Activated naive CD8-positive, alpha-beta T cell treated with anti-CD3 and anti-CD28 coated beads for 36 hours (primary cell): ENCODE results near the gene TIPARP. TPM values are rescaled to one million over a fixed set of nuclear protein-coding genes. Genes with fewer than 3 reads are reported as not detected.

Experiments used
- DNase-seq: peaks from one replicate; pipeline ENCODE4 v3.0.0; 2021
- H3K27ac Mint-ChIP-seq: one replicate; pipeline ENCODE4 v1.8.0; 2022; ENCODE audit warnings: mild to moderate bottlenecking, moderate library complexity, mixed read lengths
- H3K27me3 Mint-ChIP-seq: one replicate; pipeline ENCODE4 v1.8.0; 2022; ENCODE audit warnings: mild to moderate bottlenecking, mixed read lengths
- H3K36me3 Mint-ChIP-seq: one replicate; pipeline ENCODE4 v1.8.0; 2021; ENCODE audit warnings: mild to moderate bottlenecking, mixed read lengths
- H3K4me1 Mint-ChIP-seq: one replicate; pipeline ENCODE4 v1.8.0; 2021; ENCODE audit warnings: mixed read lengths
- H3K4me3 Mint-ChIP-seq: one replicate; pipeline ENCODE4 v1.8.0; 2022; ENCODE audit warnings: mild to moderate bottlenecking, moderate library complexity, mixed read lengths
- H3K9me3 Mint-ChIP-seq: one replicate; pipeline ENCODE4 v1.8.0; 2022; ENCODE audit warnings: mixed read lengths
- total RNA-seq, 2 experiments: library from RNA; stranded (reverse); gene quantifications; one replicate each; pipeline ENCODE4 v1.2.3, GENCODE V29; 2021

Gene TIPARP
- total RNA-seq, 2 experiments from 2014 or later: 26.9 to 27.0 TPM

GRCh38 chr3:156678197-156678596 is 3.8 kb downstream of the TIPARP start:
- Mint-ChIP-seq H3K4me3 (peak overlapping the region; percentile 94), H3K27ac (no peak overlapping the region), H3K27me3 (no peaks in the 10 kb centered on the region), H3K4me1 (peaks cover 61% of the 10 kb centered on the region), H3K9me3 (peaks cover 2% of the 10 kb centered on the region), H3K36me3 (peaks cover 45% of the 10 kb centered on the region)
- no peak for DNase-seq

DNA sequence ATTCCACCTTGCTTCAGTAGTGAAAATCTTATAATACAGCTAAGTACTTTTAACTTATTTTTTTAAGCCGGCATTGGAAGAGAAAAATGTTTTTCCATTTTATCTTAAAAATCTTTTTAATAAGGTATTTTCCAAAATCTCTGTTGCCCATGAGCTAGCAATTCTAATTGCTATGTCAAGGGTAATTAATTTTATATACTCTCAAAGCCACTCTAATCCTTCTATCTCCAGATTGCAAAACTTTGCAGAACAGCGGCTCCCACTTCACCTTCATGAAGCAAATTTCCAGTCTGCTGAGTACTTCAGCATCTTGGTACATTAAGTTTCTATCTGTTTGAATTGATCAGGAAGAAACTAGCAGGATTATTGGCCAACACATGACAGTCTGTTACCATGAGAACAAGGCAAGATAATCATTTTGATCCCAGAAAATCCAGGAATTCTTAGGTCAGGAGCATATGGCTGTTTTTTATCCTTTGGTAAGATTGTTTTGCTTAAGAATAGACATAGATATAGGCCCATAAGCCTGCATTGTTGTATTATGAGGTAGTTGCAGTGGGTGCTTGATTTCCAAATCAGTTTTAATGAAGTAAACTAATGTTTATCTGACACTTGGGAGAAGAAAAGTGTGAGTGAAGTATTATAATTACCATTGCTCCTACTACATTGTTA is 6.0 kb downstream of the TIPARP start:
- Mint-ChIP-seq H3K4me3 (peak overlapping the region; percentile 14), H3K36me3 (peaks cover 51% of the 10 kb centered on the region), H3K4me1 (peaks cover 72% of the 10 kb centered on the region), H3K27me3 (no peaks in the 10 kb centered on the region), H3K27ac (no peak overlapping the region), H3K9me3 (no peaks in the 10 kb centered on the region)
- DNase-seq: no peak

DNA sequence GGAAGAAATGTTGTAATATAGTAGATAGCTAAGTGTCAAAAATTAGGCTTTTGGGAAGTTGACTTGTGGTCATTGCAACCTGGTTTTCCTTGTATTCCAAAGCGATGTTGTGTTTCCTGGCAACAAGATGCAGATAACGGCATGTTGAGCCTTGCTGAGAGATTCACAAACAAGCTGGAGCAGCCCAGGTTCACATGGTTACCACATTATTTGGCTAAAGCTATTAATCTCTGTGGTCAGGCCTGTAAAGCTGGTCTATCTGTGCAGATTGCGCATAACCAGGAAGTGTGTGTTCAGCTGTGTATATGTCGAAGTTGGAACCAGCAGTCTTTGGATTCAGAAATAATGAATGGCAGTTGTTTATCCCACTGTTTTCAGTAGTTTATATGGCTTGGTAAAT is 6.6 kb downstream of the TIPARP start:
- Mint-ChIP-seq H3K36me3 (peaks cover 47% of the 10 kb centered on the region), H3K4me1 (peaks cover 77% of the 10 kb centered on the region), H3K4me3 (no peak overlapping the region), H3K27ac (no peak overlapping the region), H3K9me3 (no peaks in the 10 kb centered on the region), H3K27me3 (no peaks in the 10 kb centered on the region)
- DNase-seq: no peak

GRCh38 chr3:156682501-156682900 is 8.1 kb downstream of the TIPARP start:
- H3K4me1 Mint-ChIP-seq: peaks cover 74% of the 10 kb centered on the region
- DNase-seq: no peak
- H3K36me3 Mint-ChIP-seq: peaks cover 45% of the 10 kb centered on the region
- H3K27ac Mint-ChIP-seq: no peak overlapping the region
- H3K9me3 Mint-ChIP-seq: no peaks in the 10 kb centered on the region
- no peak overlapping the region for H3K4me3 Mint-ChIP-seq
- H3K27me3 Mint-ChIP-seq: no peaks in the 10 kb centered on the region

GRCh38 chr3:156682963-156683362 is 8.6 kb downstream of the TIPARP start:
- Mint-ChIP-seq H3K36me3 (peaks cover 45% of the 10 kb centered on the region), H3K4me1 (peaks cover 72% of the 10 kb centered on the region), H3K9me3 (no peaks in the 10 kb centered on the region), H3K27ac (no peak overlapping the region), H3K27me3 (no peaks in the 10 kb centered on the region), H3K4me3 (no peak overlapping the region)
- DNase-seq: no peak

DNA sequence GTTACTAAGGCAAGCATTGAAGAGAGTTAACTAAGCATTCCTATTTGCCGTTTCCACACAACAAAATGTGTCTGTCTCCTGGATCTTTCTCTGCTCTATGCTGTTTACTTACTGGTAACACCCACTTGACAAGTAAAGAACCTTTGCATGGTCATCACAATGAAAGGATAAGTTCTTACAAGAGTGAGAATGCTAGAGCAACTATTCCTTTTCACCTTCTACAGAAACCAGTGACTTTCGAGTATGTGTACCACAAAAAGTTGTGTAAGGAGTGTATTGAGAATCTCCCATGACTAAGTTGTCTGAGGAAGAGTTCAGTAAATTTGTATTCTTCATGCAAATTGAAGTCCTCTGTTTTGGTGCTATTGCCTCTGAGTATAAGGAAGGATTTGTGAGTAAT is 10.8 kb downstream of the TIPARP start:
- no peaks in the 10 kb centered on the region for H3K9me3 Mint-ChIP-seq
- no peak overlapping the region for H3K27ac Mint-ChIP-seq
- H3K36me3 Mint-ChIP-seq: peaks cover 40% of the 10 kb centered on the region
- no peak overlapping the region for H3K4me3 Mint-ChIP-seq
- no peak for DNase-seq
- no peaks in the 10 kb centered on the region for H3K27me3 Mint-ChIP-seq
- H3K4me1 Mint-ChIP-seq: peaks cover 71% of the 10 kb centered on the region

DNA sequence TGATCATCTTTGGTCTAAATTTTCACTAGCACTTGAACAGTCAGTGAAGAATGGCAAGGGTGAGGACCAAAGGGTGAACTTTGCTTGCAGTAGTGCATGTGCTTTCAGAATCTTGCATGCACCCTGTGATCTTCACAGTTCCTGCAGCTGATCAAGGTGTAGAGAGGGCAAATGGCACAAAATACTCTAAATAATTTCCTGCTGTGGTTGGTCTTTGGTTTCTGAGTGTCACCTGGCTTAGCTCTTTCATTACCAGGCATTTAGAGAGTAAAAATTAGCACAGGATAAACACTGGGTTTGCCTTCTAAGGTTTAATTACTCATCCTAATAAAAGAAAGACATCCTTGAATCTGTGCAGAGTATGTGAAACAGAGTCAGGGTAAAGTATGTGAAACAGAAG is 11.4 kb downstream of the TIPARP start:
- peaks cover 69% of the 10 kb centered on the region for H3K4me1 Mint-ChIP-seq
- DNase-seq: no peak
- no peak overlapping the region for H3K27ac Mint-ChIP-seq
- no peaks in the 10 kb centered on the region for H3K9me3 Mint-ChIP-seq
- H3K4me3 Mint-ChIP-seq: peak overlapping the region; percentile 7
- no peaks in the 10 kb centered on the region for H3K27me3 Mint-ChIP-seq
- peaks cover 38% of the 10 kb centered on the region for H3K36me3 Mint-ChIP-seq

- no peaks in the 10 kb centered on the region for H3K9me3 Mint-ChIP-seq
- no peak for DNase-seq
- H3K27ac Mint-ChIP-seq: no peak overlapping the region
- H3K4me3 Mint-ChIP-seq: no peak overlapping the region
- peaks cover 71% of the 10 kb centered on the region for H3K4me1 Mint-ChIP-seq
- H3K27me3 Mint-ChIP-seq: no peaks in the 10 kb centered on the region
- peaks cover 37% of the 10 kb centered on the region for H3K36me3 Mint-ChIP-seq
Observed at GRCh38 chr3:156687023-156687422, 12.6 kb downstream of the TIPARP start.

- H3K27me3 Mint-ChIP-seq: no peaks in the 10 kb centered on the region
- H3K36me3 Mint-ChIP-seq: peaks cover 35% of the 10 kb centered on the region
- DNase-seq: no peak
- peaks cover 64% of the 10 kb centered on the region for H3K4me1 Mint-ChIP-seq
- no peaks in the 10 kb centered on the region for H3K9me3 Mint-ChIP-seq
- H3K27ac Mint-ChIP-seq: no peak overlapping the region
- no peak overlapping the region for H3K4me3 Mint-ChIP-seq
Observed at GRCh38 chr3:156688632-156689452, 14.5 kb downstream of the TIPARP start.

- Mint-ChIP-seq H3K27me3 (no peaks in the 10 kb centered on the region), H3K4me3 (peak overlapping the region; percentile 9), H3K4me1 (peaks cover 61% of the 10 kb centered on the region), H3K36me3 (peaks cover 41% of the 10 kb centered on the region), H3K9me3 (no peaks in the 10 kb centered on the region), H3K27ac (peak overlapping the region; percentile 56)
- no peak for DNase-seq
Observed at GRCh38 chr3:156689608-156690007, 15.2 kb downstream of the TIPARP start.

DNA sequence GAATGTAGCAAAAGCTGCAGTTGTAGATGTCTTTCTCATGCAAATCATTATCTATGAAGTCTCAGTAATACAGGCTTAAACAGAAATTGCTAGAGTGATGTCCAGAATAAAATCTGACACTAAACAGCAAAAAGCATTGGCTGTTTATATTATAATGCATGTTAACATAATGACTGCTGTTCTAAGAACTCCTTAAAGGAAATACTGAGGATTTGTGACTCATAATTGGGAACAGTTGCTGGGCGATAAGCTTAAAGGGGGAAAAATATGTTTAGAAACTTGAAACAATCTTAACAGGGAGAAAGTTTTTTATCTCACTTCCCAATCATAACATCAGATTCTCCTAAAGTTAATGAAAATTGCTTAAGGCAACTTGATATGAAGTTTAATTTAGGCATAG is 17.5 kb downstream of the TIPARP start:
- H3K9me3 Mint-ChIP-seq: no peaks in the 10 kb centered on the region
- no peak overlapping the region for H3K27ac Mint-ChIP-seq
- H3K27me3 Mint-ChIP-seq: no peaks in the 10 kb centered on the region
- H3K36me3 Mint-ChIP-seq: peaks cover 52% of the 10 kb centered on the region
- DNase-seq: no peak
- H3K4me3 Mint-ChIP-seq: no peak overlapping the region
- peaks cover 45% of the 10 kb centered on the region for H3K4me1 Mint-ChIP-seq

- DNase-seq: no peak
- Mint-ChIP-seq H3K36me3 (peaks cover 49% of the 10 kb centered on the region), H3K4me3 (no peak overlapping the region), H3K27ac (no peak overlapping the region), H3K4me1 (peaks cover 35% of the 10 kb centered on the region), H3K9me3 (no peaks in the 10 kb centered on the region), H3K27me3 (no peaks in the 10 kb centered on the region)
Observed at GRCh38 chr3:156693166-156693565, 18.8 kb downstream of the TIPARP start.

GRCh38 chr3:156694536-156694935 is 20.1 kb downstream of the TIPARP start:
- H3K4me1 Mint-ChIP-seq: peaks cover 34% of the 10 kb centered on the region
- no peaks in the 10 kb centered on the region for H3K27me3 Mint-ChIP-seq
- no peaks in the 10 kb centered on the region for H3K9me3 Mint-ChIP-seq
- H3K36me3 Mint-ChIP-seq: peaks cover 55% of the 10 kb centered on the region
- no peak for DNase-seq
- no peak overlapping the region for H3K27ac Mint-ChIP-seq
- no peak overlapping the region for H3K4me3 Mint-ChIP-seq

DNA sequence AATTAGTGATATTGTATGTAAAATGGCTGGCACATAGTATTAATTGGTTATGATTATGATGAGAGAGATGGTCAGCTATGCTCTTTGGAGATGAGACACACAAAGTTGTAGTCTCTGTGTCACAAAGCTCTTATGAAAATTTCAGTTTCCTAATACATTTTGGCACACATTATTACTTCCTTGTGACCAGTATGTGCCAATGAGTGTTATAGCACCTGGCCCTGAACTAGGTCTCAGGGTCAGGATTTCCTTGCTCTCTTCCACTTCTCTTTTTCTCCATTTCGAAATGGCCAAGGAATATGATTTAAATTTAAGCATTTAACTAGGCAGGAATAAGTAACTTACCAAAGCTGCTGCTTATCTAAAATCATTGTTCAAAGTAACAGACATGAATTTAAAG is 28.0 kb downstream of the TIPARP start:
- DNase-seq: no peak
- Mint-ChIP-seq H3K4me3 (no peak overlapping the region), H3K9me3 (no peaks in the 10 kb centered on the region), H3K36me3 (peaks cover 47% of the 10 kb centered on the region), H3K27ac (no peak overlapping the region), H3K4me1 (peaks cover 12% of the 10 kb centered on the region), H3K27me3 (no peaks in the 10 kb centered on the region)

DNA sequence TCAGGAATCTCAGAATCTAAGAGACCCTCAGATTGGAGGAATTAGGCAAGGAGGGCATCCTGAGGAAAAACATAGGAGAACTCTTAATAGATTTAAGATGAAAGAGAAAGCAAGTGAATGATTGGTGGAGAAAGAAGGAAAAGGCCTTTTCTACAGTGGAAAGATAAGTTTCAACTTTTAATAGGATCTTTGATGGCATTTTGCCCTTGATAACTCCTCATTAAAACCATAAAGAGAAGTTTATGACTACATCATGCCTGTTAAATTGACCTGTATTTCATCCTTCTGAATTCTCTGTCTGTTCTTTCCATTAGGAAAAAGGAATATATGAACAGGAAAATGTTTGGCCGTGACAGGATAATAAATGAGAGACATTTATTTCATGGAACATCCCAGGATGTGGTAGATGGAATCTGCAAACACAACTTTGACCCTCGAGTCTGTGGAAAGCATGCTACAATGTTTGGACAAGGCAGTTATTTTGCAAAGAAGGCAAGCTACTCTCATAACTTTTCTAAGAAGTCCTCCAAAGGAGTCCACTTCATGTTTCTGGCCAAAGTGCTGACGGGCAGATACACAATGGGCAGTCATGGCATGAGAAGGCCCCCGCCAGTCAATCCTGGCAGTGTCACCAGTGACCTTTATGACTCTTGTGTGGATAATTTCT is 30.1 kb downstream of the TIPARP start:
- H3K27me3 Mint-ChIP-seq: no peaks in the 10 kb centered on the region
- DNase-seq: no peak
- H3K4me3 Mint-ChIP-seq: no peak overlapping the region
- peak overlapping the region; percentile 20 for H3K27ac Mint-ChIP-seq
- peaks cover 35% of the 10 kb centered on the region for H3K36me3 Mint-ChIP-seq
- no peaks in the 10 kb centered on the region for H3K9me3 Mint-ChIP-seq
- H3K4me1 Mint-ChIP-seq: peaks cover 6% of the 10 kb centered on the region
